Osteoblast (primary cell): ENCODE results near the gene KRTAP10-3. TPM values are rescaled to one million over a fixed set of nuclear protein-coding genes. Genes with fewer than 3 reads are reported as not detected.

Source experiments
- DNase-seq: peaks from one replicate; pipeline ENCODE4 v3.0.0; 2011; ENCODE audit warnings: low spot score, mixed read lengths; ENCODE audit not compliant: insufficient read length; ENCODE audit errors: missing footprints
- H2AFZ ChIP-seq: 2 replicates; pipeline ENCODE4 v1.6.0; 2011; ENCODE audit warnings: mild to moderate bottlenecking, low read length
- H3K27ac ChIP-seq: 2 replicates; pipeline ENCODE4 v1.5.1; 2011; ENCODE audit warnings: mild to moderate bottlenecking, low read depth, low read length, moderate library complexity
- H3K27me3 ChIP-seq: 2 replicates; pipeline ENCODE4 v1.6.0; 2012; ENCODE audit warnings: mild to moderate bottlenecking, control low read depth, inconsistent platforms, low read length, moderate library complexity; ENCODE audit not compliant: insufficient read depth
- H3K36me3 ChIP-seq: 2 replicates; pipeline ENCODE4 v1.5.1; 2011; ENCODE audit warnings: mild to moderate bottlenecking, low read length, control low read depth, moderate library complexity; ENCODE audit not compliant: insufficient read depth
- H3K4me1 ChIP-seq: 2 replicates; pipeline ENCODE4 v1.5.1; 2011; ENCODE audit warnings: mild to moderate bottlenecking, low read length, control low read depth, moderate library complexity; ENCODE audit not compliant: insufficient read depth
- H3K4me2 ChIP-seq: 2 replicates; pipeline ENCODE4 v1.6.0; 2011; ENCODE audit warnings: mild to moderate bottlenecking, low read length; ENCODE audit not compliant: insufficient read depth
- H3K4me3 ChIP-seq: fragments of 200-600 bp; sonication (generic); 3 replicates; pipeline ENCODE4 v1.5.1; 2012; ENCODE audit warnings: mild to moderate bottlenecking, low read length, inconsistent platforms; ENCODE audit not compliant: insufficient read depth
- H3K79me2 ChIP-seq: 2 replicates; pipeline ENCODE4 v1.6.0; 2012; ENCODE audit warnings: mild to moderate bottlenecking, low read length, control low read depth, inconsistent platforms; ENCODE audit not compliant: insufficient read depth
- H3K9me3 ChIP-seq: 2 replicates; pipeline ENCODE4 v1.5.1; 2011; ENCODE audit warnings: low read depth, low read length, control low read depth
- H4K20me1 ChIP-seq: 2 replicates; pipeline ENCODE4 v1.6.0; 2012; ENCODE audit warnings: mild to moderate bottlenecking, low read length, control low read depth; ENCODE audit not compliant: insufficient read depth
- total RNA-seq: library from RNA; depleted of rRNA; stranded (reverse); fragments of >200 nt; gene quantifications from 2 replicates; pipeline ENCODE4 v1.2.3, GENCODE V29; 2012
- TF ChIP-seq, protein P1 (sequence below): IDR thresholded peaks from 2 replicates; pipeline ENCODE4 v1.5.1; 2011; ENCODE audit warnings: mild to moderate bottlenecking, low read depth, low read length, moderate library complexity; ENCODE audit errors: extremely low read depth

The KRTAP10-3 gene
- total RNA-seq, 1 donor: not detected

DNA sequence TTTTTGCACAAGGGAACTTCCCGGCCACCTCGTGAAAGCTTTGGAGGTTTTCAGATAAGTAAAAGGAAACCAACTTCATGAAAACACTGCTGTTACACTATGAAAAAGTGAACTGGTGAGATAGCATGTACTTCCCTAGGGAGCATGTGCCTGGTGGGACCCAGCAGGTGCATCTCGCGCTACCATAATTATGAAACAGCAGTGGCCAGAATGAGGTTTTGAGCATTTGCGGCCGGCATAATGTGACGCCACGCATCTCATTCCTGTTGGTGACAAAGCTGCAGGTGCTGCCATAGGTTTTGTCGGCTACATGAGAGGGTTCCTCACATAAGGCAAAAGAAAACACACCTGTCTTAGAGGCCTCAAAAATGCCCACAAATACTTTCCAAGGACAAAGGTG, 1.7 kb downstream of the KRTAP10-3 start:
- H2AFZ ChIP-seq: no peak overlapping the region
- H3K36me3 ChIP-seq: no peaks in the 10 kb centered on the region
- H3K27me3 ChIP-seq: peaks cover 9% of the 10 kb centered on the region
- no peaks in the 10 kb centered on the region for H4K20me1 ChIP-seq
- no peak overlapping the region for H3K27ac ChIP-seq
- no peaks in the 10 kb centered on the region for H3K9me3 ChIP-seq
- no peak overlapping the region for H3K4me3 ChIP-seq
- TF ChIP-seq, protein P1, sequence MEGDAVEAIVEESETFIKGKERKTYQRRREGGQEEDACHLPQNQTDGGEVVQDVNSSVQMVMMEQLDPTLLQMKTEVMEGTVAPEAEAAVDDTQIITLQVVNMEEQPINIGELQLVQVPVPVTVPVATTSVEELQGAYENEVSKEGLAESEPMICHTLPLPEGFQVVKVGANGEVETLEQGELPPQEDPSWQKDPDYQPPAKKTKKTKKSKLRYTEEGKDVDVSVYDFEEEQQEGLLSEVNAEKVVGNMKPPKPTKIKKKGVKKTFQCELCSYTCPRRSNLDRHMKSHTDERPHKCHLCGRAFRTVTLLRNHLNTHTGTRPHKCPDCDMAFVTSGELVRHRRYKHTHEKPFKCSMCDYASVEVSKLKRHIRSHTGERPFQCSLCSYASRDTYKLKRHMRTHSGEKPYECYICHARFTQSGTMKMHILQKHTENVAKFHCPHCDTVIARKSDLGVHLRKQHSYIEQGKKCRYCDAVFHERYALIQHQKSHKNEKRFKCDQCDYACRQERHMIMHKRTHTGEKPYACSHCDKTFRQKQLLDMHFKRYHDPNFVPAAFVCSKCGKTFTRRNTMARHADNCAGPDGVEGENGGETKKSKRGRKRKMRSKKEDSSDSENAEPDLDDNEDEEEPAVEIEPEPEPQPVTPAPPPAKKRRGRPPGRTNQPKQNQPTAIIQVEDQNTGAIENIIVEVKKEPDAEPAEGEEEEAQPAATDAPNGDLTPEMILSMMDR: no peak
- H3K4me1 ChIP-seq: no peaks in the 10 kb centered on the region
- H3K79me2 ChIP-seq: no peaks in the 10 kb centered on the region
- no peak overlapping the region for H3K4me2 ChIP-seq
- no peak for DNase-seq

DNA sequence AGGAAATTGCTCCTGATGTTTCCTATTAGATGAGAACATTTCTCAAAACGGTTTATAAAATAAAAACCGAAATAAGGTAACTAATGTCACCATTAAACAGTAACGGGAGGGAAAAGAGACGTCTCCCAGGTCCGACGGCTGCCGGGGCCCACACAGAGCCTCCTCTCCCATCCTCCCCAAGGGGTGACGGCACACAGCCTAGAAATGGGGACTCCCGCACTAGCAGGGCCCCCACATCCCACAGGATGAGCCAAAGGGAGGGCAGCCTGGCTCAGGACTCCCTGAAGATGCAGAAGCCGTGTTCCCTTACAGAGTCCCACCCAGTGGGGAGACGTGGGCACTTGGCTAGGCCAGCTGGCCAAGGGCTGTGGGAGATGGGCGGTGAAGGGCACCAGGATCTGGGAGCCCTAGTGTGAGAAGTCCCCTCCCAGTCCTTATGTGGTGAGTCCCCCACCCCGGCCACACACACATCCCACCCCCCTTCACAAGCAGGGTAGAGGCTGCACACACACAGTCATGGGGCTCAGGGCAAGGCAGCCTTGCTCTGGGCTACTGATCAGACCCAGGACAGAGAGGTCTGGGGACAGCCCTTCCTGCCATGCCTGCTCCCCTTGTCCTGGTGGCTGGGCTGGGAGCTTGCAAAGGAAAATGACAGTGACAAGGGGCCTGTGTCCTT, 3.3 kb downstream of the KRTAP10-3 start:
- no peaks in the 10 kb centered on the region for H3K4me1 ChIP-seq
- H2AFZ ChIP-seq: no peak overlapping the region
- no peaks in the 10 kb centered on the region for H4K20me1 ChIP-seq
- no peaks in the 10 kb centered on the region for H3K36me3 ChIP-seq
- H3K79me2 ChIP-seq: no peaks in the 10 kb centered on the region
- H3K9me3 ChIP-seq: no peaks in the 10 kb centered on the region
- TF ChIP-seq, protein P1: no peak
- no peak overlapping the region for H3K4me3 ChIP-seq
- no peak overlapping the region for H3K4me2 ChIP-seq
- peaks cover 9% of the 10 kb centered on the region for H3K27me3 ChIP-seq
- no peak overlapping the region for H3K27ac ChIP-seq
- no peak for DNase-seq

DNA sequence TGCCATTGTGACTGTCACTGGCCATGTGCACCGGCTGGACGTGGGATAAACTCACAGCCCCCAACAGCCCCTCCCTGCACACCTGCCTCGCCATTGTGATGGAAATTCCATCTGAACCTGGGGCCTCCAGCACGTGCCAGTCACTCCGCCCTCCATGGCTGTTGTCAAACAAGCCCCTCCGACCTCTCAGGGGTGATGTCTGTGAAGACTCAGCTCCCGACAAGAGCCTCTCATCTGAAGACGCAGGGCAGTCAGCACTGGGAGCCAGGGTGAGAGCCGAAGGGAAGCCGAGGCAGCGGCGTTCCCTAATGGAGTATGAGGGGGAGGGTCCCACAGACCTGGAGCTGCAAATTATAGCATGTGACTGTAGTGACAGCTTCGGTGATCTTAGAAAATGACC, 5.9 kb downstream of the KRTAP10-3 start:
- no peaks in the 10 kb centered on the region for H4K20me1 ChIP-seq

DNA sequence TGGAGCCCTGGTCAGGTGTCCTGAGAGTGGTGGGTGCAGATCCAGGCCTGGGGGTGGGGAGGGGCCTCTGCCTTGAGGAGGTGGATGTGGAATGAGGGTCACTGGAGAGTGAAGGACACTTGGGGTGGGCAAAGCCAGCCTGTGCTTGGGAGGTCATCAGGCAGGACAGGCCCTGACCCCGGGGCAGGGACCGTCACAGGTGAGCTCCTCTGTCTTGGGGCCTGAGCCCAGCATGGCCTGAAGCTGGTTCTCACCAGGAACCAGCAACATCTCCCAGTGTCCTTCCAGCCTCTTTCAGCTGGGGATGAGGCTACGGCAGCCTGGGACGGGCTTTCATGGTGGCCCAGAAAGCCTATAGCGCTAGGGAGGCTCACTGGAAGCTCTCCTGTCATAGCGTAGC, 6.5 kb downstream of the KRTAP10-3 start:
- Histone ChIP-seq H3K4me1 (no peaks in the 10 kb centered on the region), H3K27me3 (peaks cover 5% of the 10 kb centered on the region), H3K27ac (no peak overlapping the region), H3K4me2 (no peak overlapping the region), H2AFZ (no peak overlapping the region), H4K20me1 (no peaks in the 10 kb centered on the region), H3K9me3 (no peaks in the 10 kb centered on the region), H3K36me3 (no peaks in the 10 kb centered on the region), H3K79me2 (no peaks in the 10 kb centered on the region), H3K4me3 (no peak overlapping the region)
- TF ChIP-seq, protein P1: no peak
- DNase-seq: peak; percentile 34

More for the DNA sequence above, 5.9 kb downstream of the KRTAP10-3 start:
- no peaks in the 10 kb centered on the region for H3K36me3 ChIP-seq
- H3K27me3 ChIP-seq: peaks cover 8% of the 10 kb centered on the region
- H3K79me2 ChIP-seq: no peaks in the 10 kb centered on the region
- H3K4me2 ChIP-seq: no peak overlapping the region
- H3K4me3 ChIP-seq: no peak overlapping the region
- H3K9me3 ChIP-seq: no peaks in the 10 kb centered on the region
- H3K27ac ChIP-seq: no peak overlapping the region
- H3K4me1 ChIP-seq: no peaks in the 10 kb centered on the region
- TF ChIP-seq, protein P1: no peak
- peak; percentile 11 for DNase-seq
- no peak overlapping the region for H2AFZ ChIP-seq
